Neural cell (in vitro differentiated cells): Measurements from ENCODE around the gene BTBD7.

Experiments used
- EP300 ChIP-seq: fragments of 450-650 bp; conservative IDR thresholded peaks from 2 replicates; pipeline ENCODE4 v1.6.1; 2014; ENCODE audit warnings: antibody characterized with exemption, mild to moderate bottlenecking, moderate library complexity; ENCODE audit not compliant: poor library complexity, severe bottlenecking
- POLR2AphosphoS5 ChIP-seq: IDR thresholded peaks from 2 replicates; pipeline ENCODE4 v1.6.1; 2012
- SMC3 ChIP-seq: fragments of 450-650 bp; conservative IDR thresholded peaks from 2 replicates; pipeline ENCODE4 v1.6.1; 2014; ENCODE audit warnings: antibody characterized with exemption, mild to moderate bottlenecking, moderate library complexity; ENCODE audit not compliant: poor library complexity
- TF ChIP-seq, protein P1 (sequence below): fragments of 450-650 bp; IDR thresholded peaks from 2 replicates; pipeline ENCODE4 v1.5.1; 2014; ENCODE audit warnings: antibody characterized with exemption, mild to moderate bottlenecking, moderate library complexity; ENCODE audit not compliant: poor library complexity, severe bottlenecking
- TF ChIP-seq, protein P2 (sequence below): IDR thresholded peaks from 2 replicates; pipeline ENCODE4 v1.6.1; 2012; ENCODE audit warnings: borderline replicate concordance

DNA sequence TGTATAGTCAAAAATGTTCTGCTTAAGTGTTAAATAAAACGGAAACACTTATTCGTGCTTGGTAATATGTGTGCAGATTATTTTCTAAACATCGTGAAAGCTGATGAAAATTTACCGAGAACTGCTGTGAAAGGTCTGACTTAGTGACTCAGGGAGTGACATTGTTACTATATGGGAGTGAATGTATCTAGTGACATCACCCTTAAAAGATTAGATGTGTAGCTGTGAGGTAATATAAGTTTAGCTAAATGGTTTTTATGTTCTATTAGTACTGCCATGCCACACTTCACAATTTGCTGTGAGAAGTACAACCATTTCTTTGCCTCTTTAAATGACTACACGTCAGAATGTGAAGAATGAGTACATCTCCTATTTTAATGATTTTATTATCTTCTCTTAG lies 15.5 kb upstream of the BTBD7 start:
- TF ChIP-seq SMC3 (no peak), POLR2AphosphoS5 (no peak), EP300 (no peak)
- TF ChIP-seq, protein P1, sequence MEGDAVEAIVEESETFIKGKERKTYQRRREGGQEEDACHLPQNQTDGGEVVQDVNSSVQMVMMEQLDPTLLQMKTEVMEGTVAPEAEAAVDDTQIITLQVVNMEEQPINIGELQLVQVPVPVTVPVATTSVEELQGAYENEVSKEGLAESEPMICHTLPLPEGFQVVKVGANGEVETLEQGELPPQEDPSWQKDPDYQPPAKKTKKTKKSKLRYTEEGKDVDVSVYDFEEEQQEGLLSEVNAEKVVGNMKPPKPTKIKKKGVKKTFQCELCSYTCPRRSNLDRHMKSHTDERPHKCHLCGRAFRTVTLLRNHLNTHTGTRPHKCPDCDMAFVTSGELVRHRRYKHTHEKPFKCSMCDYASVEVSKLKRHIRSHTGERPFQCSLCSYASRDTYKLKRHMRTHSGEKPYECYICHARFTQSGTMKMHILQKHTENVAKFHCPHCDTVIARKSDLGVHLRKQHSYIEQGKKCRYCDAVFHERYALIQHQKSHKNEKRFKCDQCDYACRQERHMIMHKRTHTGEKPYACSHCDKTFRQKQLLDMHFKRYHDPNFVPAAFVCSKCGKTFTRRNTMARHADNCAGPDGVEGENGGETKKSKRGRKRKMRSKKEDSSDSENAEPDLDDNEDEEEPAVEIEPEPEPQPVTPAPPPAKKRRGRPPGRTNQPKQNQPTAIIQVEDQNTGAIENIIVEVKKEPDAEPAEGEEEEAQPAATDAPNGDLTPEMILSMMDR: no peak
- TF ChIP-seq, protein P2, sequence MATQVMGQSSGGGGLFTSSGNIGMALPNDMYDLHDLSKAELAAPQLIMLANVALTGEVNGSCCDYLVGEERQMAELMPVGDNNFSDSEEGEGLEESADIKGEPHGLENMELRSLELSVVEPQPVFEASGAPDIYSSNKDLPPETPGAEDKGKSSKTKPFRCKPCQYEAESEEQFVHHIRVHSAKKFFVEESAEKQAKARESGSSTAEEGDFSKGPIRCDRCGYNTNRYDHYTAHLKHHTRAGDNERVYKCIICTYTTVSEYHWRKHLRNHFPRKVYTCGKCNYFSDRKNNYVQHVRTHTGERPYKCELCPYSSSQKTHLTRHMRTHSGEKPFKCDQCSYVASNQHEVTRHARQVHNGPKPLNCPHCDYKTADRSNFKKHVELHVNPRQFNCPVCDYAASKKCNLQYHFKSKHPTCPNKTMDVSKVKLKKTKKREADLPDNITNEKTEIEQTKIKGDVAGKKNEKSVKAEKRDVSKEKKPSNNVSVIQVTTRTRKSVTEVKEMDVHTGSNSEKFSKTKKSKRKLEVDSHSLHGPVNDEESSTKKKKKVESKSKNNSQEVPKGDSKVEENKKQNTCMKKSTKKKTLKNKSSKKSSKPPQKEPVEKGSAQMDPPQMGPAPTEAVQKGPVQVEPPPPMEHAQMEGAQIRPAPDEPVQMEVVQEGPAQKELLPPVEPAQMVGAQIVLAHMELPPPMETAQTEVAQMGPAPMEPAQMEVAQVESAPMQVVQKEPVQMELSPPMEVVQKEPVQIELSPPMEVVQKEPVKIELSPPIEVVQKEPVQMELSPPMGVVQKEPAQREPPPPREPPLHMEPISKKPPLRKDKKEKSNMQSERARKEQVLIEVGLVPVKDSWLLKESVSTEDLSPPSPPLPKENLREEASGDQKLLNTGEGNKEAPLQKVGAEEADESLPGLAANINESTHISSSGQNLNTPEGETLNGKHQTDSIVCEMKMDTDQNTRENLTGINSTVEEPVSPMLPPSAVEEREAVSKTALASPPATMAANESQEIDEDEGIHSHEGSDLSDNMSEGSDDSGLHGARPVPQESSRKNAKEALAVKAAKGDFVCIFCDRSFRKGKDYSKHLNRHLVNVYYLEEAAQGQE: no peak
